Cardiac muscle cell (in vitro differentiated cells and primary cell): ENCODE data around the gene NMS. TPM values are rescaled to one million over a fixed set of nuclear protein-coding genes. Genes with fewer than 3 reads are reported as not detected.

Source experiments
- DNase-seq, 2 donors: peaks; one replicate each; pipeline versions ENCODE4 v3.0.0 to v3.0.0-alpha.2; 2010 to 2017; ENCODE audit warnings: low read depth in 1 of 2, low spot score in 1 of 2
- H3K27ac ChIP-seq: fragments of 200-600 bp; sonication (generic); 2 replicates; pipeline ENCODE4 v1.5.1; 2016
- H3K27me3 ChIP-seq: fragments of 200-600 bp; sonication (generic); 2 replicates; pipeline ENCODE4 v1.6.0; 2016; ENCODE audit warnings: control low read depth
- H3K36me3 ChIP-seq: fragments of 200-600 bp; sonication (generic); 2 replicates; pipeline ENCODE4 v1.5.1; 2016; ENCODE audit warnings: control low read depth
- H3K4me1 ChIP-seq: fragments of 200-600 bp; sonication (generic); 2 replicates; pipeline ENCODE4 v1.8.1; 2017; ENCODE audit warnings: low read depth, mild to moderate bottlenecking, mixed run types
- H3K4me3 ChIP-seq: fragments of 200-600 bp; sonication (generic); 2 replicates; pipeline ENCODE4 v1.5.1; 2016; ENCODE audit warnings: mild to moderate bottlenecking
- H3K9me3 ChIP-seq: fragments of 200-600 bp; sonication (generic); 2 replicates; pipeline ENCODE4 v1.5.1; 2017; ENCODE audit warnings: low read depth, mild to moderate bottlenecking, control low read depth
- CTCF ChIP-seq: IDR thresholded peaks from 2 replicates; pipeline ENCODE4 v1.5.1; 2012; ENCODE audit warnings: low read depth, mild to moderate bottlenecking, low read length
- polyA plus RNA-seq: library from polyadenylated mRNA; unstranded; fragments of >200 nt; fragmentation: Nextera tagmentation; extraction: Ambion mirVana; gene quantifications from 2 replicates; pipeline ENCODE4 v1.2.1, GENCODE V29; 2016
- total RNA-seq: library from RNA; depleted of rRNA; stranded (reverse); fragments of >200 nt; gene quantifications from 2 replicates; pipeline ENCODE4 v1.2.3, GENCODE V29; 2016

Gene NMS, protein sequence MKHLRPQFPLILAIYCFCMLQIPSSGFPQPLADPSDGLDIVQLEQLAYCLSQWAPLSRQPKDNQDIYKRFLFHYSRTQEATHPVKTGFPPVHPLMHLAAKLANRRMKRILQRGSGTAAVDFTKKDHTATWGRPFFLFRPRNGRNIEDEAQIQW
- total RNA-seq (not detected in 2 replicates), polyA plus RNA-seq (not detected in 2 replicates)

DNA sequence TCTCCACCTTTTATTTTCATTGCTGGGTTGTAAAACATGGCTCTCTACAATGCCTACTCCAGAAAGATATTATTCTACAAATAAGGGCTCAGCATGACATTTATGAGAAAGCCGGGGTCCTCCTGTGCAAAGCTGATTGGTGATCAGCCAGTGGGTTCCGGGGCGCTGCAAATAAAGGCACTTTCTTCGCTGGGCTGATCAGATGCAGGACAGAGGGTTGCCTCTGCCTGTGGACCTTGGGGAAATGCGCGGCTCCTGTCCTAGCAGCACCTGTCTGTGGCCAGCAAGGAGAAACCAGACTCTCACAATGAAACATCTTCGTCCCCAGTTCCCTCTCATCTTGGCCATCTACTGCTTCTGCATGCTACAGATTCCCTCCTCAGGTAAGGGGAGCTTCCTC is at the start of gene NMS:
TSS of gene NMS (plus strand) at position 301 of the 400 bp plus-strand sequence. CDS start at position 308, 7 bp downstream.
- no peak within 1 kb of the TSS for H3K4me3 ChIP-seq
- no peaks in the 10 kb centered on the region for H3K4me1 ChIP-seq
- no peaks in the 10 kb centered on the region for H3K36me3 ChIP-seq
- no peaks in the 10 kb centered on the region for H3K9me3 ChIP-seq
- no peaks in the 10 kb centered on the region for H3K27me3 ChIP-seq
- TF ChIP-seq CTCF = no peak
- no peak for DNase-seq
- H3K27ac ChIP-seq = no peak within 1 kb of the TSS

- Histone ChIP-seq H3K9me3 (no peaks in the 10 kb centered on the region), H3K27ac (no peak overlapping the region), H3K4me1 (peaks cover 3% of the 10 kb centered on the region), H3K27me3 (no peaks in the 10 kb centered on the region), H3K4me3 (no peak overlapping the region), H3K36me3 (no peaks in the 10 kb centered on the region)
- DNase-seq = peak; percentile 55 to 65
- peak; percentile 74 for TF ChIP-seq CTCF
Observed at GRCh38 chr2:100422320-100423055, 47.8 kb upstream of the NMS start.

GRCh38 chr2:100423631-100424030 is 46.7 kb upstream of the NMS start:
- Histone ChIP-seq H3K4me3 (no peak overlapping the region), H3K36me3 (no peaks in the 10 kb centered on the region), H3K9me3 (no peaks in the 10 kb centered on the region), H3K4me1 (no peaks in the 10 kb centered on the region), H3K27me3 (no peaks in the 10 kb centered on the region), H3K27ac (no peak overlapping the region)
- no peak for DNase-seq
- no peak for TF ChIP-seq CTCF

DNA sequence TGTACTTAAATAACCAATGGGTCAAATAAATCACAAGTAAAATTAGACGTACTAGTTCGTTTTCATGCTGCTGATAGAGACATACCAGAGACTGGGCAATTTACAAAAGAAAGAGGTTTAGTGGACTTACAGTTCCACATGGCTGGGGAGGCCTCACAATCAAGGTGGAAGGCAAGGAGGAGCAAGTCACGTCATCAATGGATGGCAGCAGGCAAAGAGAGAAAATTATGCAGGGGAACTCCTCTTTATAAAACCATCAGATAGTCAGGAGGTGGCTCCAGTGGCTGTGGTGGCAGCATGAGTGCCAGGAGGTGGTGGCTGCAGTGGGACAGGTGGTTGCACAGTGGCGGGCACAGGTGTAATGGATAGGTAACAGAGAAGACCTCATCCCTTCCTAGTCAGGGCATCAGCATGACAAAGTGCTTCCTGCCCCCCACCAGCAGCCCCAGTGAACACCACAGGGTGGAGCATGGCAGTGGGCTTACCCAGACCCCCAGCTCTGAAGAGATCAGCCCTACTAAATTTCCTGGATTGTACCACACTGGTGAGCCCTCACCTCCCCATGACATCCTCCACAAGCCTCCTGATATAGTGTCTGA is 45.9 kb upstream of the NMS start:
- H3K4me1 ChIP-seq = no peaks in the 10 kb centered on the region
- no peaks in the 10 kb centered on the region for H3K36me3 ChIP-seq
- no peak for TF ChIP-seq CTCF
- H3K27me3 ChIP-seq = no peaks in the 10 kb centered on the region
- DNase-seq = no peak
- no peak overlapping the region for H3K27ac ChIP-seq
- H3K4me3 ChIP-seq = no peak overlapping the region
- no peaks in the 10 kb centered on the region for H3K9me3 ChIP-seq

DNA sequence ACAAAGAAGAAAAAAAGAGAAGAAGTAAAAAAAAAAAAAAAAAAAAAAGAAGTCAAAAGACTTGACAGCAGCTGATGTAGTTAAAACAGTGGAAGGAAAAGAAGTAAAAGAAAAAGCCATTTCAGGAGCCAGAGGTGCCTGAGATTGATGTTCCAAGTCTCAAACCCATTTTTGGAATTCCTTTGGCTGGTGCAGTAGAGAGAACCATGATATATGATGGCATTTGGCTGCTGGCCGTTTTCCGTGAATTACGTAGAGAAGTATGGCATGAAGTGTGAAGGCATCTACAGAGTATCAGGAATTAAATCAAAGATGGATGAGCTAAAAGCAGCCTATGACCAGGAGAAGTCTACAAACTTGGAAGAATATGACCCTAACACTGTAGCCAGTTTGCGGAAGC is 45.2 kb upstream of the NMS start:
- no peak for DNase-seq
- no peak overlapping the region for H3K4me3 ChIP-seq
- no peaks in the 10 kb centered on the region for H3K4me1 ChIP-seq
- no peaks in the 10 kb centered on the region for H3K36me3 ChIP-seq
- H3K27ac ChIP-seq = no peak overlapping the region
- no peaks in the 10 kb centered on the region for H3K9me3 ChIP-seq
- H3K27me3 ChIP-seq = no peaks in the 10 kb centered on the region
- TF ChIP-seq CTCF = no peak
